H9 (cell line): ENCODE data around the gene IL36G. TPM values are rescaled to one million over a fixed set of nuclear protein-coding genes. Genes with fewer than 3 reads are reported as not detected.

Experiments used
- DNase-seq: peaks from one replicate; pipeline ENCODE4 v3.0.0-alpha.2; 2017
- H2AFZ ChIP-seq: one replicate; pipeline ENCODE4 v1.6.1; 2013; ENCODE audit warnings: mild to moderate bottlenecking, low read length, control low read depth, moderate library complexity
- H2AK5ac ChIP-seq: 2 replicates; pipeline ENCODE4 v1.6.1; 2013; ENCODE audit warnings: low read length, control low read depth, mixed read lengths; ENCODE audit not compliant: insufficient read length
- H2BK120ac ChIP-seq: one replicate; pipeline ENCODE4 v1.6.1; 2013; ENCODE audit warnings: low read depth, mild to moderate bottlenecking, low read length, control low read depth, inconsistent platforms; ENCODE audit not compliant: poor library complexity, severe bottlenecking
- H2BK12ac ChIP-seq: 2 replicates; pipeline ENCODE4 v1.6.1; 2013; ENCODE audit warnings: low read length, control low read depth, mixed read lengths, low read depth; ENCODE audit not compliant: insufficient read length
- H2BK15ac ChIP-seq: 2 replicates; pipeline ENCODE4 v1.6.1; 2013; ENCODE audit warnings: low read depth, low read length, control low read depth
- H2BK20ac ChIP-seq: one replicate; pipeline ENCODE4 v1.6.1; 2013; ENCODE audit warnings: low read depth, mild to moderate bottlenecking, low read length, control low read depth, inconsistent platforms; ENCODE audit not compliant: poor library complexity, severe bottlenecking
- H2BK5ac ChIP-seq: 2 replicates; pipeline ENCODE4 v1.6.1; 2013; ENCODE audit warnings: low read length, control low read depth, mixed read lengths; ENCODE audit not compliant: insufficient read length
- H3K14ac ChIP-seq: 2 replicates; pipeline ENCODE4 v1.6.1; 2013; ENCODE audit warnings: low read length, control low read depth; ENCODE audit not compliant: insufficient read depth
- H3K18ac ChIP-seq: 2 replicates; pipeline ENCODE4 v1.6.1; 2013; ENCODE audit warnings: low read depth, mild to moderate bottlenecking, mixed read lengths, low read length, control low read depth; ENCODE audit not compliant: insufficient read length
- H3K23ac ChIP-seq: 2 replicates; pipeline ENCODE4 v1.6.1; 2013; ENCODE audit warnings: low read length, control low read depth, mixed read lengths, low read depth; ENCODE audit not compliant: insufficient read length
- H3K23me2 ChIP-seq: 2 replicates; pipeline ENCODE4 v1.6.1; 2013; ENCODE audit warnings: low read depth, mild to moderate bottlenecking, mixed read lengths, low read length, control low read depth; ENCODE audit not compliant: insufficient read length, poor library complexity, severe bottlenecking
- H3K27ac ChIP-seq: 2 replicates; pipeline ENCODE4 v1.5.1; 2013; ENCODE audit warnings: low read length, control low read depth, mixed read lengths, low read depth; ENCODE audit not compliant: insufficient read length
- H3K27me3 ChIP-seq: 2 replicates; pipeline ENCODE4 v1.6.1; 2013; ENCODE audit warnings: low read length, control low read depth, inconsistent platforms; ENCODE audit not compliant: insufficient read depth
- H3K4ac ChIP-seq: 2 replicates; pipeline ENCODE4 v1.6.1; 2013; ENCODE audit warnings: low read depth, mild to moderate bottlenecking, control low read depth, inconsistent platforms, low read length, moderate library complexity
- H3K4me1 ChIP-seq: 2 replicates; pipeline ENCODE4 v1.6.1; 2013; ENCODE audit warnings: low read length, control low read depth, inconsistent platforms; ENCODE audit not compliant: insufficient read depth
- H3K4me2 ChIP-seq: 2 replicates; pipeline ENCODE4 v1.6.1; 2013; ENCODE audit warnings: low read length, control low read depth, mixed read lengths; ENCODE audit not compliant: insufficient read length, insufficient read depth
- H3K56ac ChIP-seq: 2 replicates; pipeline ENCODE4 v1.6.1; 2013; ENCODE audit warnings: low read depth, mild to moderate bottlenecking, mixed read lengths, low read length, control low read depth; ENCODE audit not compliant: insufficient read length
- H3K79me1 ChIP-seq: 2 replicates; pipeline ENCODE4 v1.6.1; 2013; ENCODE audit warnings: low read depth, mild to moderate bottlenecking, moderate library complexity, low read length, control low read depth, inconsistent platforms; ENCODE audit not compliant: insufficient read depth, poor library complexity, severe bottlenecking
- H3K79me2 ChIP-seq: 2 replicates; pipeline ENCODE4 v1.6.1; 2013; ENCODE audit warnings: low read length, control low read depth, inconsistent platforms; ENCODE audit not compliant: insufficient read depth
- H3K9ac ChIP-seq: 2 replicates; pipeline ENCODE4 v1.6.1; 2013; ENCODE audit warnings: low read length, control low read depth, mixed read lengths; ENCODE audit not compliant: insufficient read length; ENCODE audit errors: extremely low read depth
- H3K9me3 ChIP-seq: one replicate; pipeline ENCODE4 v1.6.1; 2013; ENCODE audit warnings: low read depth, low read length, inconsistent platforms; ENCODE audit not compliant: control insufficient read depth
- H3T11ph ChIP-seq: one replicate; pipeline ENCODE4 v1.6.1; 2013; ENCODE audit warnings: mild to moderate bottlenecking, low read length, control low read depth, inconsistent platforms
- H4K20me1 ChIP-seq: one replicate; pipeline ENCODE4 v1.6.1; 2013; ENCODE audit not compliant: control insufficient read depth, insufficient read length, insufficient read depth
- H4K5ac ChIP-seq: 2 replicates; pipeline ENCODE4 v1.6.1; 2013; ENCODE audit warnings: low read depth, mild to moderate bottlenecking, mixed read lengths, low read length, control low read depth; ENCODE audit not compliant: insufficient read length
- H4K8ac ChIP-seq: replicated peaks from 2 replicates; pipeline ENCODE4 v1.6.1; 2013; ENCODE audit warnings: low read length, control low read depth, mixed read lengths, low read depth; ENCODE audit not compliant: insufficient read length
- H4K91ac ChIP-seq: 2 replicates; pipeline ENCODE4 v1.6.1; 2013; ENCODE audit warnings: low read depth, mild to moderate bottlenecking, moderate library complexity, mixed read lengths, low read length, control low read depth; ENCODE audit not compliant: insufficient read length
- H3K27ac Mint-ChIP-seq, 3 experiments: 2 replicates in 2 of 3; 3 replicates in 1 of 3; pipeline ENCODE4 v1.8.0; 2020 to 2021; ENCODE audit warnings: mixed read lengths in 3 of 3, mild to moderate bottlenecking in 1 of 3, moderate library complexity in 1 of 3
- H3K27me3 Mint-ChIP-seq: 2 replicates; pipeline ENCODE4 v1.8.0; 2021; ENCODE audit warnings: low read depth, mild to moderate bottlenecking, moderate library complexity, mixed read lengths
- H3K36me3 Mint-ChIP-seq, 3 experiments: 2 replicates in 2 of 3; 3 replicates in 1 of 3; pipeline ENCODE4 v1.8.0; 2020 to 2021; ENCODE audit warnings: low read depth in 3 of 3, mixed read lengths in 3 of 3; ENCODE audit not compliant: insufficient read depth in 1 of 3
- H3K4me1 Mint-ChIP-seq, 2 experiments: 2 replicates each; pipeline ENCODE4 v1.8.0; 2020; ENCODE audit warnings: mixed read lengths in 2 of 2
- H3K4me3 Mint-ChIP-seq, 2 experiments: 2 replicates in 1 of 2; 3 replicates in 1 of 2; pipeline ENCODE4 v1.8.0; 2020 to 2021; ENCODE audit warnings: mild to moderate bottlenecking in 2 of 2, mixed read lengths in 2 of 2, moderate library complexity in 1 of 2
- H3K9me3 Mint-ChIP-seq, 2 experiments: 2 replicates in 1 of 2; 3 replicates in 1 of 2; pipeline ENCODE4 v1.8.0; 2020; ENCODE audit warnings: mild to moderate bottlenecking in 2 of 2, mixed read lengths in 2 of 2, moderate library complexity in 1 of 2
- CTCF ChIP-seq: fragments of 200-600 bp; sonication (generic); conservative IDR thresholded peaks from 3 replicates; pipeline ENCODE4 v1.8.0; 2021; ENCODE audit warnings: antibody characterized with exemption, mild to moderate bottlenecking
- WGBS: extraction: QIAGEN DNeasy Blood & Tissue Kit; methylation state at CpG from one replicate; pipeline ENCODE4 v1.1.7; 2013; ENCODE audit warnings: missing lambda C conversion rate, low lambda C conversion rate, mixed read lengths; ENCODE audit not compliant: insufficient read length; ENCODE audit errors: extremely low coverage; 5-methylcytosine and 5-hydroxymethylcytosine counted together
- total RNA-seq: library from RNA; stranded (reverse); gene quantifications from 2 replicates; pipeline ENCODE4 v1.2.1, GENCODE V29; 2021

IL36G gene
- total RNA-seq, 1 experiment from 2014 or later: not detected

GRCh38 chr2:112980537-112980936 lies 2.7 kb downstream of the IL36G start:
- WGBS: no CpG with 5 or more reads among the region's 1 CpG
- H3K9me3 Mint-ChIP-seq: peaks cover 0 to 25% of the 10 kb centered on the region in 2 experiments; a peak in 3 of 5 replicates
- no peak overlapping the region for H3K14ac ChIP-seq
- no peak overlapping the region for H3K56ac ChIP-seq
- H3K9ac ChIP-seq: no peak overlapping the region
- no peak overlapping the region for H3K27ac Mint-ChIP-seq
- no peaks in the 10 kb centered on the region for H3K23me2 ChIP-seq
- H3K36me3 Mint-ChIP-seq: no peaks in the 10 kb centered on the region
- H2BK5ac ChIP-seq: no peak overlapping the region
- no peak overlapping the region for H3K4me3 Mint-ChIP-seq
- H3K18ac ChIP-seq: no peak overlapping the region
- H3K27me3 ChIP-seq: no peaks in the 10 kb centered on the region
- H3K4me1 ChIP-seq: no peaks in the 10 kb centered on the region
- H3K23ac ChIP-seq: no peak overlapping the region
- no peak overlapping the region for H2BK15ac ChIP-seq
- no peak overlapping the region for H2BK12ac ChIP-seq
- H2BK20ac ChIP-seq: no peak overlapping the region
- TF ChIP-seq CTCF: no peak
- no peak overlapping the region for H4K91ac ChIP-seq
- no peak overlapping the region for H4K8ac ChIP-seq
- no peak overlapping the region for H2AK5ac ChIP-seq
- H3T11ph ChIP-seq: no peak overlapping the region
- H3K4ac ChIP-seq: no peak overlapping the region
- no peaks in the 10 kb centered on the region for H4K20me1 ChIP-seq
- H2AFZ ChIP-seq: no peak overlapping the region
- peaks cover 27% of the 10 kb centered on the region for H3K27me3 Mint-ChIP-seq
- no peak for DNase-seq
- no peaks in the 10 kb centered on the region for H3K9me3 ChIP-seq
- H2BK120ac ChIP-seq: no peak overlapping the region
- no peak overlapping the region for H3K4me2 ChIP-seq
- no peak overlapping the region for H4K5ac ChIP-seq
- H3K79me2 ChIP-seq: no peaks in the 10 kb centered on the region
- no peak overlapping the region for H3K27ac ChIP-seq
- H3K4me1 Mint-ChIP-seq: no peaks in the 10 kb centered on the region
- no peaks in the 10 kb centered on the region for H3K79me1 ChIP-seq
